ENCODE data around the gene CHST9. TPM values are rescaled to one million over a fixed set of nuclear protein-coding genes. Genes with fewer than 3 reads are reported as not detected.

CHST9 gene
- total and polyA plus RNA-seq, 2 of the 13 experiments (the other 11 are each of a cell fraction or from before 2014, with no cell fraction given), result 3.2 to 9.6 TPM

DNA sequence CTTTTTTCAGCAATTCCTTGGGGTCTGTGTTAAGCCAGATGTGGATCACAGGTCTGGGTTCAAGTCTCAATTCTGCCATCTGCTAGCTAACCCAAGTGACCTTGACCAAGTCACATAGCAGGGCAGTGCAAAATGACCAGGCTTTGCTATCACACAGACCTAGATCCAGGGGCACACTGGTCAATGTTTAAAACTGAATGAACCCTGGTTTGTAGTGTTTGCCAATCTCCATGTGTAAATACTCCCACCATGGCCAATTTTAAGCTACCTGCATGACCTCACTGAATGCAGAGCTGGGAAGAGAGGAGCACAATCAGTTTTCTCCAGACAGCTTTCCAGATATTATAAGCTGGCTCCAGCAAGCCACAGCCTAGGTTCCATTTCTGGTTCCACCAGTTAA, 142.9 kb downstream of the CHST9 start (continued):
- TF ChIP-seq, protein P1, sequence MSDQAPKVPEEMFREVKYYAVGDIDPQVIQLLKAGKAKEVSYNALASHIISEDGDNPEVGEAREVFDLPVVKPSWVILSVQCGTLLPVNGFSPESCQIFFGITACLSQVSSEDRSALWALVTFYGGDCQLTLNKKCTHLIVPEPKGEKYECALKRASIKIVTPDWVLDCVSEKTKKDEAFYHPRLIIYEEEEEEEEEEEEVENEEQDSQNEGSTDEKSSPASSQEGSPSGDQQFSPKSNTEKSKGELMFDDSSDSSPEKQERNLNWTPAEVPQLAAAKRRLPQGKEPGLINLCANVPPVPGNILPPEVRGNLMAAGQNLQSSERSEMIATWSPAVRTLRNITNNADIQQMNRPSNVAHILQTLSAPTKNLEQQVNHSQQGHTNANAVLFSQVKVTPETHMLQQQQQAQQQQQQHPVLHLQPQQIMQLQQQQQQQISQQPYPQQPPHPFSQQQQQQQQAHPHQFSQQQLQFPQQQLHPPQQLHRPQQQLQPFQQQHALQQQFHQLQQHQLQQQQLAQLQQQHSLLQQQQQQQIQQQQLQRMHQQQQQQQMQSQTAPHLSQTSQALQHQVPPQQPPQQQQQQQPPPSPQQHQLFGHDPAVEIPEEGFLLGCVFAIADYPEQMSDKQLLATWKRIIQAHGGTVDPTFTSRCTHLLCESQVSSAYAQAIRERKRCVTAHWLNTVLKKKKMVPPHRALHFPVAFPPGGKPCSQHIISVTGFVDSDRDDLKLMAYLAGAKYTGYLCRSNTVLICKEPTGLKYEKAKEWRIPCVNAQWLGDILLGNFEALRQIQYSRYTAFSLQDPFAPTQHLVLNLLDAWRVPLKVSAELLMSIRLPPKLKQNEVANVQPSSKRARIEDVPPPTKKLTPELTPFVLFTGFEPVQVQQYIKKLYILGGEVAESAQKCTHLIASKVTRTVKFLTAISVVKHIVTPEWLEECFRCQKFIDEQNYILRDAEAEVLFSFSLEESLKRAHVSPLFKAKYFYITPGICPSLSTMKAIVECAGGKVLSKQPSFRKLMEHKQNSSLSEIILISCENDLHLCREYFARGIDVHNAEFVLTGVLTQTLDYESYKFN (CRISPR knock-in tag; conservative IDR thresholded peaks at IDR 0.05), result peak; percentile 66
- TF ChIP-seq ZFP62 (CRISPR knock-in tag; IDR thresholded peaks at IDR 0.05) (no peak), CENPX (CRISPR knock-in tag; IDR thresholded peaks at IDR 0.05) (no peak), ZNF430 (CRISPR knock-in tag; IDR thresholded peaks at IDR 0.05) (no peak), ZSCAN25 (CRISPR knock-in tag; IDR thresholded peaks at IDR 0.05) (no peak), RXRB (CRISPR knock-in tag; IDR thresholded peaks at IDR 0.05; ENCODE audit: borderline replicate concordance) (peak; percentile 8; the same call in 1 of the 2 replicates), ISL2 (CRISPR knock-in tag; IDR thresholded peaks at IDR 0.05) (peak; percentile 40; the same call in 1 of the 2 replicates), GTF2F1 (IDR thresholded peaks at IDR 0.05; ENCODE audit: low read length) (no peak), ZNF260 (CRISPR knock-in tag; IDR thresholded peaks at IDR 0.05; ENCODE audit: borderline replicate concordance, low read depth) (no peak), HMGXB4 (CRISPR knock-in tag; IDR thresholded peaks at IDR 0.05; ENCODE audit: borderline replicate concordance in 1 of 2, low read depth in 1 of 2) (no peak), ZNF75D (CRISPR knock-in tag; IDR thresholded peaks at IDR 0.05; ENCODE audit: borderline replicate concordance) (no peak), HNF4A (CRISPR knock-in tag; IDR thresholded peaks at IDR 0.05) (peak; percentile 72)
- TF ChIP-seq, protein P2, sequence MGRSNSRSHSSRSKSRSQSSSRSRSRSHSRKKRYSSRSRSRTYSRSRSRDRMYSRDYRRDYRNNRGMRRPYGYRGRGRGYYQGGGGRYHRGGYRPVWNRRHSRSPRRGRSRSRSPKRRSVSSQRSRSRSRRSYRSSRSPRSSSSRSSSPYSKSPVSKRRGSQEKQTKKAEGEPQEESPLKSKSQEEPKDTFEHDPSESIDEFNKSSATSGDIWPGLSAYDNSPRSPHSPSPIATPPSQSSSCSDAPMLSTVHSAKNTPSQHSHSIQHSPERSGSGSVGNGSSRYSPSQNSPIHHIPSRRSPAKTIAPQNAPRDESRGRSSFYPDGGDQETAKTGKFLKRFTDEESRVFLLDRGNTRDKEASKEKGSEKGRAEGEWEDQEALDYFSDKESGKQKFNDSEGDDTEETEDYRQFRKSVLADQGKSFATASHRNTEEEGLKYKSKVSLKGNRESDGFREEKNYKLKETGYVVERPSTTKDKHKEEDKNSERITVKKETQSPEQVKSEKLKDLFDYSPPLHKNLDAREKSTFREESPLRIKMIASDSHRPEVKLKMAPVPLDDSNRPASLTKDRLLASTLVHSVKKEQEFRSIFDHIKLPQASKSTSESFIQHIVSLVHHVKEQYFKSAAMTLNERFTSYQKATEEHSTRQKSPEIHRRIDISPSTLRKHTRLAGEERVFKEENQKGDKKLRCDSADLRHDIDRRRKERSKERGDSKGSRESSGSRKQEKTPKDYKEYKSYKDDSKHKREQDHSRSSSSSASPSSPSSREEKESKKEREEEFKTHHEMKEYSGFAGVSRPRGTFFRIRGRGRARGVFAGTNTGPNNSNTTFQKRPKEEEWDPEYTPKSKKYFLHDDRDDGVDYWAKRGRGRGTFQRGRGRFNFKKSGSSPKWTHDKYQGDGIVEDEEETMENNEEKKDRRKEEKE (IDR thresholded peaks at IDR 0.05), result no peak
- TF ChIP-seq, protein P3, sequence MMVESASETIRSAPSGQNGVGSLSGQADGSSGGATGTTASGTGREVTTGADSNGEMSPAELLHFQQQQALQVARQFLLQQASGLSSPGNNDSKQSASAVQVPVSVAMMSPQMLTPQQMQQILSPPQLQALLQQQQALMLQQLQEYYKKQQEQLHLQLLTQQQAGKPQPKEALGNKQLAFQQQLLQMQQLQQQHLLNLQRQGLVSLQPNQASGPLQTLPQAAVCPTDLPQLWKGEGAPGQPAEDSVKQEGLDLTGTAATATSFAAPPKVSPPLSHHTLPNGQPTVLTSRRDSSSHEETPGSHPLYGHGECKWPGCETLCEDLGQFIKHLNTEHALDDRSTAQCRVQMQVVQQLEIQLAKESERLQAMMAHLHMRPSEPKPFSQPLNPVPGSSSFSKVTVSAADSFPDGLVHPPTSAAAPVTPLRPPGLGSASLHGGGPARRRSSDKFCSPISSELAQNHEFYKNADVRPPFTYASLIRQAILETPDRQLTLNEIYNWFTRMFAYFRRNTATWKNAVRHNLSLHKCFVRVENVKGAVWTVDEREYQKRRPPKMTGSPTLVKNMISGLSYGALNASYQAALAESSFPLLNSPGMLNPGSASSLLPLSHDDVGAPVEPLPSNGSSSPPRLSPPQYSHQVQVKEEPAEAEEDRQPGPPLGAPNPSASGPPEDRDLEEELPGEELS (CRISPR knock-in tag; IDR thresholded peaks at IDR 0.05), result peak; percentile 39; the same call in 1 of the 2 replicates
- TF ChIP-seq, protein P4, sequence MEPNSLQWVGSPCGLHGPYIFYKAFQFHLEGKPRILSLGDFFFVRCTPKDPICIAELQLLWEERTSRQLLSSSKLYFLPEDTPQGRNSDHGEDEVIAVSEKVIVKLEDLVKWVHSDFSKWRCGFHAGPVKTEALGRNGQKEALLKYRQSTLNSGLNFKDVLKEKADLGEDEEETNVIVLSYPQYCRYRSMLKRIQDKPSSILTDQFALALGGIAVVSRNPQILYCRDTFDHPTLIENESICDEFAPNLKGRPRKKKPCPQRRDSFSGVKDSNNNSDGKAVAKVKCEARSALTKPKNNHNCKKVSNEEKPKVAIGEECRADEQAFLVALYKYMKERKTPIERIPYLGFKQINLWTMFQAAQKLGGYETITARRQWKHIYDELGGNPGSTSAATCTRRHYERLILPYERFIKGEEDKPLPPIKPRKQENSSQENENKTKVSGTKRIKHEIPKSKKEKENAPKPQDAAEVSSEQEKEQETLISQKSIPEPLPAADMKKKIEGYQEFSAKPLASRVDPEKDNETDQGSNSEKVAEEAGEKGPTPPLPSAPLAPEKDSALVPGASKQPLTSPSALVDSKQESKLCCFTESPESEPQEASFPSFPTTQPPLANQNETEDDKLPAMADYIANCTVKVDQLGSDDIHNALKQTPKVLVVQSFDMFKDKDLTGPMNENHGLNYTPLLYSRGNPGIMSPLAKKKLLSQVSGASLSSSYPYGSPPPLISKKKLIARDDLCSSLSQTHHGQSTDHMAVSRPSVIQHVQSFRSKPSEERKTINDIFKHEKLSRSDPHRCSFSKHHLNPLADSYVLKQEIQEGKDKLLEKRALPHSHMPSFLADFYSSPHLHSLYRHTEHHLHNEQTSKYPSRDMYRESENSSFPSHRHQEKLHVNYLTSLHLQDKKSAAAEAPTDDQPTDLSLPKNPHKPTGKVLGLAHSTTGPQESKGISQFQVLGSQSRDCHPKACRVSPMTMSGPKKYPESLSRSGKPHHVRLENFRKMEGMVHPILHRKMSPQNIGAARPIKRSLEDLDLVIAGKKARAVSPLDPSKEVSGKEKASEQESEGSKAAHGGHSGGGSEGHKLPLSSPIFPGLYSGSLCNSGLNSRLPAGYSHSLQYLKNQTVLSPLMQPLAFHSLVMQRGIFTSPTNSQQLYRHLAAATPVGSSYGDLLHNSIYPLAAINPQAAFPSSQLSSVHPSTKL (CRISPR knock-in tag; IDR thresholded peaks at IDR 0.05), result peak; percentile 64; the same call in 1 of the 2 replicates
